HG02571 (cell line): ENCODE results near the gene EPHB6.

Experiments
- ATAC-seq: cut with Tn5 transposase; IDR thresholded peaks from one replicate; pipeline ENCODE4 v1.9.1; 2021; ENCODE audit warnings: mild to moderate bottlenecking, moderate library complexity; ENCODE audit not compliant: unreplicated experiment

The EPHB6 gene

GRCh38 chr7:142864980-142865747 is 10.3 kb downstream of the EPHB6 start:
- ATAC-seq, result no peak

GRCh38 chr7:142865766-142866165 is 10.9 kb downstream of the EPHB6 start:
- no peak for ATAC-seq

GRCh38 chr7:142866361-142867096 is 11.7 kb downstream of the EPHB6 start:
- no peak for ATAC-seq

DNA sequence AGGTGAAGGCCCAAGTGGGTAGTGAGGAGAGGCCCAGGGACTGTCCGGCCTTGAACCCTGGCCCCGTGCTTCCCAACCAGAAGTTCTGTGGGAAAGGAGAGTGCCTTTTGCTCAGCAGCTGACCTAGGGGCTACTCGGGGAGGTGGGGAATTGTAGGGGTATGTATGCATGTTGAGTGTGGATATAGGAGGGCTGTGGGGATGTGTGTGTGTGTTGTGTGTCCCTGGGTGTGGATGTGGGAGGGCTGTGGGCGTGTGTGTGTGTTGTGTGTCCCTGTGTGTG is 12.2 kb downstream of the EPHB6 start:
- ATAC-seq, result no peak

DNA sequence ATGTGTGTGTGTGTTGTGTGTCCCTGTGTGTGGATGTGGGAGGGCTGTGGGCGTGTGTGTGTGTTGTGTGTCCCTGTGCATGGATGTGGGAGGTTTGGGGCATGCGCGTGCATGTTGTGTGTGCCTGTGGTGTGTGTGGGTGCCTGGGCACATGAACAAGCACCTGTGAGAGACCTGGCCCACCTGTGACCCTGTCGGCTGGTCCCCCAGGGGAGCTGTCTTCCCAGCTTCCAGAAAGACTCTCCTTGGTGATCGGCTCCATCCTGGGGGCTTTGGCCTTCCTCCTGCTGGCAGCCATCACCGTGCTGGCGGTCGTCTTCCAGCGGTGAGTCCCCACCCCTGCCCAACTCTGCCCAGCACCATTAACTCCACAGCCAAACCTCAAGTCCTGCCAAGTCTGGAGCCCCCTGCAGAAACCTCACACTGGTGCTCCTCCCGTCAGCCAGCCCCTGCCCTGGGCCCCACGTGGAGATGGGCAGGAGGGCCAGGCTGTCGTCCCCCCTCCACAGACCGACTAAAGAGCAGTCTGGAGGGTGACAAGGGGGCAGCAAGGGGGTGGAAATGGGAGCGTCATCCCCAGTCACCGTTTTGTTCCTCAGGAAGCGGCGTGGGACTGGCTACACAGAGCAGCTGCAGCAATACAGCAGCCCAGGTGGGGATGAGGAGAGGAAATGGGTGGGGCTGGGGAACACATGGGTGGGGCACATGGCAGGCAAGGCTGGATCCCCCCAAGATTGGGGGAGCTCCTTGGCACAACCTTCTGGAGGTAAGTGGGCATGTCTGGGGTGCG is 12.7 kb downstream of the EPHB6 start:
- ATAC-seq, result no peak

- no peak for ATAC-seq
These were observed 13.5 kb downstream of the EPHB6 start for GRCh38 chr7:142868188-142868985.

- no peak for ATAC-seq
These were observed 14.1 kb downstream of the EPHB6 start for GRCh38 chr7:142868986-142869415.

DNA sequence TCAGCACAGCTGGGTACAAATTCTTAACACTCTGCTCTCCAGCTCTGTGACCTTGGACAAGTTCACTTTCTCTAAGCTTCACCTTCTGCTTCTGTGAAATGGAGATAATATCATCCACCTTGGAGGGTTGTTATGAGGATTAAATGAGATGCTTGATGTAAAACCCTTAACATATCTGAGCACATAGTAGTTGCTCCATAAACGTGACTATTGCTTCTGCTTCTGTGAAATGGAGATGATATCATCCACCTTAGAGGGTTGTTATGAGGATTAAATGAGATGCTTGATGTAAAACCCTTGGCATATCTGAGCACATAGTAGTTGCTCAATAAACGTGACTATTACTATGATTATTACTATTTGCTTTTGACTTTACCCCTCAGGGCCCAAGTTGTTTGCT is 14.6 kb downstream of the EPHB6 start:
- ATAC-seq, result no peak

GRCh38 chr7:142870147-142870559 is 15.3 kb downstream of the EPHB6 start:
- ATAC-seq, result no peak

DNA sequence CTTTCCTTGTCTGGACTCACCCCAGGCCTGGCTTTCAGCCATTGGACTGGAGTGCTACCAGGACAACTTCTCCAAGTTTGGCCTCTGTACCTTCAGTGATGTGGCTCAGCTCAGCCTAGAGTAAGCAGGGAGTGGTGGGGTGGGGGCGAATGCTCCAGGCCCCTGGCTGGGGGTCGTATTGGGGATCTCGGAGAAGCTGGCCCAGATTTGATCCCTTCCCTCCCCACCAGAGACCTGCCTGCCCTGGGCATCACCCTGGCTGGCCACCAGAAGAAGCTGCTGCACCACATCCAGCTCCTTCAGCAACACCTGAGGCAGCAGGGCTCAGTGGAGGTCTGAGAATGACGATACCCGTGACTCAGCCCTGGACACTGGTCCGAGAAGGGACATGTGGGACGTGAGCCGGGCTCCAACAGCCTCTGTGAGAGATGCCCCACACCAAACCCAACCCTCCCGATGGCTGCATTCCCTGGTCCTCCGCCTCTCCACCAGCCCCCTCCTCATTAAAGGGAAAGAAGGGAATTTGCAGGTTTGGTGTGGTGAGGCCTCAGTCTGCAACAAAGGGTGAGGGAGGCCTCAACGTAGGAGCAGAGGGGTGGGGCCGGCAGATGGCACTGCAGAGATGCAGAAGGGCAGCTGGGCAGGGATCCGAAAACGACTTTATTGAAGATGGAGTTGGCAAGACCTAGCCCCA is 15.8 kb downstream of the EPHB6 start:
- ATAC-seq, result no peak

- ATAC-seq, result no peak
These were observed 16.6 kb downstream of the EPHB6 start for GRCh38 chr7:142871260-142872105.

DNA sequence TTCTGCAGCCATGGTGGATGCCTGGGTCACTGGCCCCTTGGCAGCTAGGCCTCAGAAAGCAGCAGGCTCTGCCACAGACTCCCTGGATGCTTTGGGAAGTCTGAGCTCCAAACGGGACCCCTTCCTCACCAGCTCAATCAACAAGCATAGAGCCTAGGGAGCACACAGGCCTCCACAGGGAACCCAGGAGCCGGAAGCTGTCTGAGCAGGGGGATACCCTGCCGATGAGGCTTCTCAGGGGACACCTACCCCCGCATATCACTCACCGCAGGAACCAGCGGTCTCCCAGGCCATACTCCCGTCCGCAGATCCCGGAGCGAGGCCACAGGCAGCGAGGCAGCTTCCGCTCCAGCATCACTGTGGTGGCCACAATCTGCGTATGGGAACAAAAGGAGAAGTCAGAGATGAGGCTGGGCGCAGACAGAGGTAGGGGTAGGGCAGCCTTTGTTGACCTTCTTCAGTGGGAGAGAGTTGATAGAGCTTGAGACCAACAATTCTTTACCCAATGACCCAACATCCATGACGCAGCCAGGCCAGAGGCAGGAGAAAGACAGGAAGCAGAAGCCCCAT is 17.3 kb downstream of the EPHB6 start:
- ATAC-seq, result no peak

- ATAC-seq, result no peak
These were observed 18.5 kb downstream of the EPHB6 start for GRCh38 chr7:142873281-142873784.

GRCh38 chr7:142873871-142874270 is 19.0 kb downstream of the EPHB6 start:
- ATAC-seq, result no peak

DNA sequence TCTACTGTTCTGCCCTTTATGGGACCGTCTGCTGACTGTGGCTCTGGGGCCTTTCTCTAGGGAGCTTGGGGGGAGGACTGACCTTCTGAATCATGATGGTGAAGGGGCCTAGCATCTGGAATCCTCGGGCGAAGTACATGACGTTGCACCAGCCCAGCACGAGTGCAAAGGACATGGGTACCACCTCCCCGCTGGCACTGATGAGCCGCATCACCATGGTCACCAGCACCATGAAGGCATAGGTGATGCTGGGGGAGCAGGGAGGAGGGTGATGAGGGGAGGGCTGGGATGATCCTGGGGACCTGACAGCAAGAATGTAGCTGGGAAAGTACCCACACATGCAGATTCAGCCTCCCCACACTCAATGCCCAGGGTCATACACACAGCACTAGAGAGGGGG is 19.5 kb downstream of the EPHB6 start:
- no peak for ATAC-seq

GRCh38 chr7:142874837-142875236 is 20.0 kb downstream of the EPHB6 start:
- ATAC-seq, result no peak

GRCh38 chr7:142875456-142875855 is 20.6 kb downstream of the EPHB6 start:
- no peak for ATAC-seq

DNA sequence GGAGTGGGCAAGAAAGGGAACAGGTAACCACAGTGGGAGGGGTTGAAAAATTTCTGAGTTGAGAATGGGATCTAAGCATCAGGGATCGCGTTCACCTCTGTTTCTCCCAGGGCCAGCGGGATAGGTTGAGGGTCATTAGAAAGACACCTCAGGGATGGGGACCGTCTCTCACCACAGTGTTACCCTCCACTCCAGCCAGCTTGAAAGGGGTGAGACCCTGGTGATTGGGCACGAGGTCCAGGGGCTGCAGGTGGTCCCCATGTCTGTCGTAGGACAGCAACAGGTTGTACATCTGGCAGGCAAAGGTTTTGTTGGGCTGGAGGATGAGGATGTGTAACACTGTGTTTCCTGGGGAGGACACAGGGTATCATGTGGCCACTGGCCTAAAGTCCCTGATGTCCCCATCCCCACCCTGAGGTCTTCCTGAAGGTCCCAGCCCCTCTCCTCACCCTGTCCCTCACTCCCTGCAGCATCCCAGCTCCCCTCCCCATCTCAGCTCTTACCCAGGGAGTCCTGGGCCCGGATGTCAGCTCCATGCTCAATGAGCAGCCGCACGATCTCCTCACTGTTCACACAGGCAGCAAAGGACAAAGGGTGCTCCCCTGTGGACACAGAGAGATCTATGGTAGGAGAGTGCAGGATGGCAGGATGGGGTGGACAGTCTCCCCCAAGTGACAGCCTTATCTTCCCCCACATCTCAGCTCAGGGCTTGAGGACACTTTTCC is 21.5 kb downstream of the EPHB6 start:
- no peak for ATAC-seq
